MM.1S (cell line): ENCODE measurements around the gene WDR45B.

Experiments used
- DNase-seq: peaks from one replicate; pipeline ENCODE4 v3.0.0-alpha.2; 2015
- H2AFZ ChIP-seq: fragments of 300-600 bp; sonication (generic); 2 replicates; pipeline ENCODE4 v1.6.0; 2016; ENCODE audit warnings: antibody characterized with exemption, low read length
- H3F3A ChIP-seq: fragments of 300-600 bp; sonication (generic); 2 replicates; pipeline ENCODE4 v1.6.1; 2016; ENCODE audit warnings: mild to moderate bottlenecking, antibody characterized with exemption, low read length, moderate library complexity, mixed read lengths; ENCODE audit not compliant: insufficient read depth
- H3K27ac ChIP-seq: fragments of 300-600 bp; sonication (generic); 2 replicates; pipeline ENCODE4 v1.5.1; 2016; ENCODE audit warnings: mild to moderate bottlenecking, low read length
- H3K27me3 ChIP-seq: fragments of 300-600 bp; sonication (generic); replicated peaks from 2 replicates; pipeline ENCODE4 v1.6.0; 2016; ENCODE audit warnings: low read length; ENCODE audit not compliant: insufficient read depth
- H3K36me3 ChIP-seq: fragments of 300-600 bp; sonication (generic); replicated peaks from 2 replicates; pipeline ENCODE4 v1.6.1; 2016; ENCODE audit warnings: mild to moderate bottlenecking, low read length, mixed read lengths; ENCODE audit not compliant: insufficient read depth
- H3K4me1 ChIP-seq: fragments of 300-600 bp; sonication (generic); 2 replicates; pipeline ENCODE4 v1.6.1; 2016; ENCODE audit warnings: low read length, mixed read lengths
- H3K4me2 ChIP-seq: fragments of 300-600 bp; sonication (generic); 2 replicates; pipeline ENCODE4 v1.6.0; 2016; ENCODE audit warnings: low read depth, low read length
- H3K4me3 ChIP-seq: fragments of 300-600 bp; sonication (generic); 2 replicates; pipeline ENCODE4 v1.5.1; 2016; ENCODE audit warnings: low read length, mixed read lengths
- H3K79me2 ChIP-seq: fragments of 300-600 bp; sonication (generic); 2 replicates; pipeline ENCODE4 v1.6.1; 2016; ENCODE audit warnings: mixed run types, low read length, mixed read lengths
- H3K9ac ChIP-seq: fragments of 300-600 bp; sonication (generic); 2 replicates; pipeline ENCODE4 v1.6.1; 2016; ENCODE audit warnings: low read length, mixed read lengths
- H3K9me2 ChIP-seq: fragments of 300-600 bp; sonication (generic); replicated peaks from 2 replicates; pipeline ENCODE4 v1.6.1; 2016; ENCODE audit warnings: mild to moderate bottlenecking, low read length, mixed read lengths; ENCODE audit not compliant: insufficient read depth
- H3K9me3 ChIP-seq: fragments of 300-600 bp; sonication (generic); replicated peaks from 2 replicates; pipeline ENCODE4 v1.6.1; 2016; ENCODE audit warnings: mild to moderate bottlenecking, low read length, mixed read lengths; ENCODE audit not compliant: insufficient read depth
- H4K20me1 ChIP-seq: fragments of 300-600 bp; sonication (generic); 2 replicates; pipeline ENCODE4 v1.6.1; 2016; ENCODE audit warnings: mild to moderate bottlenecking, low read length, moderate library complexity, mixed read lengths; ENCODE audit not compliant: insufficient read depth
- EZH2 ChIP-seq: fragments of 300-600 bp; sonication (generic); optimal IDR thresholded peaks from 2 replicates; pipeline ENCODE3; 2017; ENCODE audit warnings: low read depth, mild to moderate bottlenecking, antibody characterized with exemption, low read length, mixed read lengths
- EZH2phosphoT487 ChIP-seq: fragments of 300-600 bp; sonication (generic); IDR thresholded peaks from 2 replicates; pipeline ENCODE4 v1.6.1; 2018; ENCODE audit warnings: antibody characterized with exemption, low read length
- TF ChIP-seq, protein P1 (sequence below): fragments of 300-600 bp; sonication (generic); IDR thresholded peaks from 2 replicates; pipeline ENCODE4 v1.5.1; 2016; ENCODE audit warnings: antibody characterized with exemption, low read length, mixed read lengths

WDR45B gene

DNA sequence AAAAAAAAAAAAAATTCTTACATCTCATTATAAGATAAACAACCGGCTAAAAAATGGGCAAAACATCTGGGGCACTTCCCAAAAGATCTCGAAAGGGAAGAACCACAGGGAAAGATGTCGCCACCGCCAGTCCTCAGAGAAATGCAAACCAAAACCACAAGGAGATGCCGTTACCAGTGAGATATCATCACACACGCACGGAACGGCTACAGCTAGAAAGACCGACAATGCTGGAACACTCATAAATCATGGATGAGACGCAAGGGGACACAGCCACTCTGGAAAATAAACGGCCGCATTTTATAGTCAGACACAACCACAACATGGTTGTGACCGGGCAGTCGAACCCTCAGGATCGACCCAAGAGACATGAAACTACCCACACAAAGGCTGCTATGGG lies 24.5 kb downstream of the WDR45B start:
- no peak overlapping the region for H3K4me3 ChIP-seq
- no peaks in the 10 kb centered on the region for H3F3A ChIP-seq
- H3K27me3 ChIP-seq, result no peaks in the 10 kb centered on the region
- no peak overlapping the region for H3K9ac ChIP-seq
- DNase-seq, result no peak
- H3K36me3 ChIP-seq, result no peaks in the 10 kb centered on the region; the same call in none of the 2 replicates
- H3K4me1 ChIP-seq, result no peaks in the 10 kb centered on the region
- no peak overlapping the region for H3K27ac ChIP-seq
- H3K4me2 ChIP-seq, result no peak overlapping the region
- TF ChIP-seq, protein P1, sequence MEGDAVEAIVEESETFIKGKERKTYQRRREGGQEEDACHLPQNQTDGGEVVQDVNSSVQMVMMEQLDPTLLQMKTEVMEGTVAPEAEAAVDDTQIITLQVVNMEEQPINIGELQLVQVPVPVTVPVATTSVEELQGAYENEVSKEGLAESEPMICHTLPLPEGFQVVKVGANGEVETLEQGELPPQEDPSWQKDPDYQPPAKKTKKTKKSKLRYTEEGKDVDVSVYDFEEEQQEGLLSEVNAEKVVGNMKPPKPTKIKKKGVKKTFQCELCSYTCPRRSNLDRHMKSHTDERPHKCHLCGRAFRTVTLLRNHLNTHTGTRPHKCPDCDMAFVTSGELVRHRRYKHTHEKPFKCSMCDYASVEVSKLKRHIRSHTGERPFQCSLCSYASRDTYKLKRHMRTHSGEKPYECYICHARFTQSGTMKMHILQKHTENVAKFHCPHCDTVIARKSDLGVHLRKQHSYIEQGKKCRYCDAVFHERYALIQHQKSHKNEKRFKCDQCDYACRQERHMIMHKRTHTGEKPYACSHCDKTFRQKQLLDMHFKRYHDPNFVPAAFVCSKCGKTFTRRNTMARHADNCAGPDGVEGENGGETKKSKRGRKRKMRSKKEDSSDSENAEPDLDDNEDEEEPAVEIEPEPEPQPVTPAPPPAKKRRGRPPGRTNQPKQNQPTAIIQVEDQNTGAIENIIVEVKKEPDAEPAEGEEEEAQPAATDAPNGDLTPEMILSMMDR, result no peak
- TF ChIP-seq EZH2, result no peak
- TF ChIP-seq EZH2phosphoT487, result no peak
- H3K9me2 ChIP-seq, result no peaks in the 10 kb centered on the region
- H2AFZ ChIP-seq, result no peak overlapping the region
- 0 out of 2 replicates have a peak, but pooled peaks cover 4% of the 10 kb centered on the region for H4K20me1 ChIP-seq
- peaks cover 2% of the 10 kb centered on the region; the same call in 1 of the 2 replicates for H3K79me2 ChIP-seq
- no peaks in the 10 kb centered on the region for H3K9me3 ChIP-seq

DNA sequence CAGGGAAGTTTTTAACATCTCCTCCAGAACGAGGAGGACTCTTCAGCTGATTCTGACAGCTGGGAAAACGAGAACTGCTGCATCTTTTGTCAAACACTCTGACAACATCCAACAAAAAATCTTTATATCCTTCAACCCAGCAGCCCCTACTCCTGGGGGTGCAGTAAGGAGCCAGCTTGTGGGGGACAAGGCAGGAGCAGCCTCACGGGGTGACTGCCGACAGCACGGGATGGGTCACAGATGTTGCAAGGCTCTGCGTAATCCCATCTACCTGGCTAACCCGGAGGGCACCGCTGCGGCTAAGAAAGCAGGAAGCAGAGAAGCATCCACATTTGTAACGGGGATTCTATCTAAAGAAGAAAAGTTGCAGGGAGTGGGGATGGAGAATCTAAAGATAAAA lies 28.6 kb downstream of the WDR45B start:
- Histone ChIP-seq H3K27me3 (no peaks in the 10 kb centered on the region), H3F3A (no peaks in the 10 kb centered on the region), H3K27ac (no peak overlapping the region), H2AFZ (no peak overlapping the region), H3K9me3 (no peaks in the 10 kb centered on the region), H3K4me3 (no peak overlapping the region), H3K9me2 (no peaks in the 10 kb centered on the region), H3K36me3 (no peaks in the 10 kb centered on the region), H3K4me2 (no peak overlapping the region), H3K4me1 (no peaks in the 10 kb centered on the region), H3K79me2 (no peaks in the 10 kb centered on the region; the same call in 1 of the 2 replicates), H3K9ac (no peak overlapping the region), H4K20me1 (no peaks in the 10 kb centered on the region)
- TF ChIP-seq EZH2, result no peak
- no peak for TF ChIP-seq EZH2phosphoT487
- TF ChIP-seq, protein P1, result no peak
- no peak for DNase-seq

- no peak for DNase-seq
- H3K79me2 ChIP-seq, result no peaks in the 10 kb centered on the region; the same call in 1 of the 2 replicates
- H3K4me2 ChIP-seq, result no peak overlapping the region
- H3K9ac ChIP-seq, result no peak overlapping the region
- H3K27me3 ChIP-seq, result no peaks in the 10 kb centered on the region
- H3K4me1 ChIP-seq, result no peaks in the 10 kb centered on the region
- H3K9me2 ChIP-seq, result no peaks in the 10 kb centered on the region
- TF ChIP-seq EZH2phosphoT487 (no peak), EZH2 (no peak)
- TF ChIP-seq, protein P1, result no peak
- H3F3A ChIP-seq, result no peaks in the 10 kb centered on the region
- no peak overlapping the region for H3K4me3 ChIP-seq
- no peaks in the 10 kb centered on the region for H3K9me3 ChIP-seq
- H4K20me1 ChIP-seq, result no peaks in the 10 kb centered on the region
- no peak overlapping the region for H3K27ac ChIP-seq
- H2AFZ ChIP-seq, result no peak overlapping the region
- no peaks in the 10 kb centered on the region for H3K36me3 ChIP-seq
Observed at GRCh38 chr17:82619211-82619610, 29.0 kb downstream of the WDR45B start.
